COLO668 (cell line): ENCODE data around the gene NOL12.

ENCODE experiments used
- DNase-seq: peaks from one replicate; lab custom pipeline; 2025; ENCODE audit not compliant: unreplicated experiment; lab: John Stamatoyannopoulos, UW

The NOL12 gene

GRCh38 chr22:37741312-37741795 is 55.2 kb downstream of the NOL12 start:
- DNase-seq, result peak; percentile 82

DNA sequence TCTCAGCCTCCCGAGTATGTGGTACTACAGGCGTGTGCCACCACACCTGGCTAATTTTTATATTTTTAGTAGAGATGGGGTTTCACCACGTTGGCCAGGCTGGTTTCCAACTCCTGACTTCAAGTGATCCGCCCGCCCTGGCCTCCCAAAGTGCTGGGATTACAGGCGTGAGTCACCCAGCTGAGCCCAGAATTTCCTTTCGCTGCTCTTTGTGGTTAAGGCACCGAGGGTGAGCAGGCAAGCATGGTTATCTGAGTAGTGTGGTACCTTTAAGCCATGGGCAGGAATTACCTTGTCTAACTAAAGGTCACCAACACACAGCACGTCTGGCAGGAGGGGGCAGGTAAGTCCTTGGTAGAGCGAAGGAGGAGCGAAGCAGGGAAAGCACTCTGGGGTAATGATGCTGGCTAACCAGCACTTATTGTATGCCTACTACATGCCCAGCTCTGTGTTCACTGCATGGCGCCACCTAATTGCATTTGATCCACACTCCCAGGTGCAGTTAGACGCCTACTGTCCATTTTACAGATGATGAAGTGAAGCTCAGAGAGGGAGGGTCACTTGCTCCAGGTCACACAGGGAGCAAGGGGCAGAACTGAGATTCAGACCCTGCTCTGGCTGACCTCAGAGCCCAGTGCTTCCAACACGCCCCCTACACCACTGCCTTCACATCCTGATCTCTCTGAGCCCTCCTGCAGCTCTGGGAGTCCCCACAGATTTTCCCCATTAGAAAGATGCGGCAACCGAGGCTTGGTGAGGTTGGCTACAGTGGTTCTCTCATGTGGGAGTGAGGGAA is 56.4 kb downstream of the NOL12 start:
- peak; percentile 20 for DNase-seq
